Amygdala (tissue), 56 donors: ENCODE measurements around the gene SLC26A1.

Experiments
- DNase-seq, 56 donors: peaks; one replicate each; lab custom pipeline; 2025; lab: John Stamatoyannopoulos, UW

SLC26A1 gene

GRCh38 chr4:1030031-1030430, 36.8 kb upstream of the SLC26A1 start:
- DNase-seq = no peak

- no peak for DNase-seq
These were observed 36.3 kb upstream of the SLC26A1 start for GRCh38 chr4:1029529-1029928.

GRCh38 chr4:1028574-1029220, 35.5 kb upstream of the SLC26A1 start:
- no peak for DNase-seq

- DNase-seq = no peak
These were observed 34.7 kb upstream of the SLC26A1 start for GRCh38 chr4:1027915-1028238.

- no peak for DNase-seq
These were observed 34.2 kb upstream of the SLC26A1 start for GRCh38 chr4:1027219-1027914.

GRCh38 chr4:1026115-1026514, 32.9 kb upstream of the SLC26A1 start:
- no peak for DNase-seq

- DNase-seq = no peak
These were observed 31.8 kb upstream of the SLC26A1 start for GRCh38 chr4:1024882-1025545.

GRCh38 chr4:1023895-1024740, 30.9 kb upstream of the SLC26A1 start:
- DNase-seq = no peak

GRCh38 chr4:1023075-1023640, 30.0 kb upstream of the SLC26A1 start:
- DNase-seq = no peak

GRCh38 chr4:1022739-1023066, 29.5 kb upstream of the SLC26A1 start:
- DNase-seq = no peak

- DNase-seq = no peak
These were observed 29.0 kb upstream of the SLC26A1 start for GRCh38 chr4:1022051-1022738.

GRCh38 chr4:1021386-1022050, 28.3 kb upstream of the SLC26A1 start:
- DNase-seq = no peak

- no peak for DNase-seq
These were observed 26.7 kb upstream of the SLC26A1 start for GRCh38 chr4:1019729-1020470.

- DNase-seq = no peak
These were observed 26.1 kb upstream of the SLC26A1 start for GRCh38 chr4:1019320-1019719.

- DNase-seq = no peak
These were observed 25.2 kb upstream of the SLC26A1 start for GRCh38 chr4:1018147-1019020.

GRCh38 chr4:1017706-1018105, 24.5 kb upstream of the SLC26A1 start:
- DNase-seq = no peak

GRCh38 chr4:1017211-1017610, 24.0 kb upstream of the SLC26A1 start:
- no peak for DNase-seq

- no peak for DNase-seq
These were observed 22.5 kb upstream of the SLC26A1 start for GRCh38 chr4:1015746-1016145.
